Keratinocyte (primary cell): Measurements from ENCODE around the gene PCDH9. TPM values are rescaled to one million over a fixed set of nuclear protein-coding genes. Genes with fewer than 3 reads are reported as not detected.

Source experiments
- DNase-seq: peaks from one replicate; pipeline ENCODE4 v3.0.0-alpha.2; 2011; ENCODE audit warnings: low read depth, missing footprints, low spot score
- FAIRE-seq: peaks from 2 replicates; lab custom pipeline; 2011; peaks lifted over from hg19 to GRCh38; lab: Jason Lieb, UNC
- H2AFZ ChIP-seq: 2 replicates; pipeline ENCODE4 v1.6.0; 2012; ENCODE audit warnings: low read length, control low read depth, inconsistent platforms; ENCODE audit not compliant: control insufficient read depth
- H3K27ac ChIP-seq: 2 replicates; pipeline ENCODE4 v1.5.1; 2011; ENCODE audit warnings: low read length; ENCODE audit not compliant: control insufficient read depth, insufficient read depth
- H3K27me3 ChIP-seq: 3 replicates; pipeline ENCODE4 v1.6.0; 2011; ENCODE audit warnings: low read length; ENCODE audit not compliant: control insufficient read depth, insufficient read depth; ENCODE audit errors: extremely low read depth
- H3K36me3 ChIP-seq, 2 experiments: 2 replicates in 1 of 2; 3 replicates in 1 of 2; pipeline ENCODE4 v1.5.1; 2011; ENCODE audit warnings: low read length in 2 of 2, mild to moderate bottlenecking in 1 of 2; ENCODE audit not compliant: control insufficient read depth in 2 of 2, insufficient read depth in 2 of 2; ENCODE audit errors: extremely low read depth in 1 of 2
- H3K4me1 ChIP-seq: 3 replicates; pipeline ENCODE4 v1.5.1; 2011; ENCODE audit warnings: low read length; ENCODE audit not compliant: control insufficient read depth, insufficient read depth; ENCODE audit errors: extremely low read depth
- H3K4me2 ChIP-seq: 3 replicates; pipeline ENCODE4 v1.6.0; 2011; ENCODE audit warnings: low read depth, low read length; ENCODE audit not compliant: control insufficient read depth, insufficient read depth; ENCODE audit errors: extremely low read depth
- H3K4me3 ChIP-seq, 3 experiments: fragments of 200-600 bp in 1 of 3; sonication (generic) in 1 of 3; 2 replicates in 2 of 3; 3 replicates in 1 of 3; pipeline ENCODE4 v1.5.1; 2011 to 2016; ENCODE audit warnings: low read length in 3 of 3, mild to moderate bottlenecking in 3 of 3, control low read depth in 2 of 3, inconsistent platforms in 1 of 3, low read depth in 1 of 3, mixed read lengths in 1 of 3, mixed run types in 1 of 3, moderate library complexity in 1 of 3; ENCODE audit not compliant: control insufficient read depth in 2 of 3, insufficient read depth in 2 of 3; ENCODE audit errors: extremely low read depth in 1 of 3
- H3K79me2 ChIP-seq: 2 replicates; pipeline ENCODE4 v1.6.0; 2012; ENCODE audit warnings: low read length; ENCODE audit not compliant: control insufficient read depth, insufficient read depth
- H3K9ac ChIP-seq: 3 replicates; pipeline ENCODE4 v1.6.0; 2011; ENCODE audit warnings: low read length; ENCODE audit not compliant: control insufficient read depth, insufficient read depth; ENCODE audit errors: extremely low read depth
- H3K9me1 ChIP-seq: 3 replicates; pipeline ENCODE4 v1.6.0; 2011; ENCODE audit warnings: low read length; ENCODE audit not compliant: control insufficient read depth, insufficient read depth; ENCODE audit errors: extremely low read depth
- H3K9me3 ChIP-seq: 2 replicates; pipeline ENCODE4 v1.5.1; 2012; ENCODE audit warnings: low read depth, low read length; ENCODE audit not compliant: control insufficient read depth
- H4K20me1 ChIP-seq: 3 replicates; pipeline ENCODE4 v1.6.0; 2011; ENCODE audit warnings: low read length; ENCODE audit not compliant: control insufficient read depth, insufficient read depth; ENCODE audit errors: extremely low read depth
- CTCF ChIP-seq, 3 experiments: IDR thresholded peaks in 1 of 3; conservative IDR thresholded peaks in 1 of 3; optimal IDR thresholded peaks in 1 of 3; 2 replicates in 2 of 3; 3 replicates in 1 of 3; pipeline versions ENCODE3 to v1.5.1; 2011; ENCODE audit warnings: low read length in 3 of 3, mild to moderate bottlenecking in 3 of 3, moderate library complexity in 2 of 3, control low read depth in 1 of 3, inconsistent platforms in 1 of 3; ENCODE audit not compliant: insufficient read depth in 2 of 3; ENCODE audit errors: extremely low read depth in 1 of 3
- EZH2 ChIP-seq: IDR thresholded peaks from one replicate; pipeline ENCODE4 v1.6.1; 2012; ENCODE audit warnings: inconsistent platforms, mild to moderate bottlenecking, low read length, moderate library complexity
- dilution Hi-C: fragments of 300-500 bp; cut with MboI; formaldehyde crosslinking; loops from one replicate; pipeline ENCODE4 v1.7.0; 2020; ENCODE audit warnings: low sequenced_read_pairs; ENCODE audit not compliant: extremely low pct_ligation_motif_present
- polyA plus RNA-seq, 5 experiments: library from polyadenylated mRNA; depleted of rRNA in 3 of 5; stranded (reverse) in 3 of 5; stranded (forward) in 1 of 5; unstranded in 1 of 5; fragments of >200 nt; gene quantifications; 1 replicate in 1 of 5; 2 replicates in 3 of 5; 3 replicates in 1 of 5; pipeline versions ENCODE4 v1.2.1 to v1.2.3, GENCODE V29; 2011 to 2012; ENCODE audit warnings: missing spikeins in 2 of 5, low read depth in 1 of 5, low replicate concordance in 1 of 5

Gene PCDH9
- polyA plus RNA-seq, 1 donor (not counting 4 experiments of a cell fraction or from before 2014, with no cell fraction given): 0.21 TPM

- TF ChIP-seq CTCF (optimal IDR thresholded peaks at IDR 0.05 in 1 of 3, IDR thresholded peaks at IDR 0.05 in 1 of 3, conservative IDR thresholded peaks at IDR 0.05 in 1 of 3; ENCODE audit: extremely low read depth in 1 of 3, insufficient read depth in 2 of 3, low read length in 3 of 3): no peak
- no peak for TF ChIP-seq EZH2
- Histone ChIP-seq H4K20me1 (no peaks in the 10 kb centered on the region), H3K4me1 (peaks cover 2% of the 10 kb centered on the region), H3K4me3 (no peak overlapping the region), H3K27me3 (no peaks in the 10 kb centered on the region), H3K9me3 (no peaks in the 10 kb centered on the region), H3K36me3 (no peaks in the 10 kb centered on the region), H3K9me1 (no peaks in the 10 kb centered on the region), H3K4me2 (no peak overlapping the region), H3K79me2 (no peaks in the 10 kb centered on the region), H2AFZ (no peak overlapping the region), H3K9ac (no peak overlapping the region), H3K27ac (no peak overlapping the region)
- dilution Hi-C loops: no loop called here
- FAIRE-seq (no peak), DNase-seq (no peak)
These were observed 589.9 kb downstream of the PCDH9 start for GRCh38 chr13:66640231-66640630.

- Histone ChIP-seq H3K4me2 (no peak overlapping the region), H3K27ac (no peak overlapping the region), H3K27me3 (no peaks in the 10 kb centered on the region), H3K9ac (no peak overlapping the region), H3K79me2 (no peaks in the 10 kb centered on the region), H3K9me1 (no peaks in the 10 kb centered on the region), H4K20me1 (no peaks in the 10 kb centered on the region), H3K36me3 (no peaks in the 10 kb centered on the region), H3K4me3 (no peak overlapping the region), H3K4me1 (peaks cover 3% of the 10 kb centered on the region), H2AFZ (no peak overlapping the region), H3K9me3 (no peaks in the 10 kb centered on the region)
- dilution Hi-C loops: no loop called here
- DNase-seq (no peak), FAIRE-seq (peak; percentile 53)
- TF ChIP-seq EZH2: no peak
- no peak for TF ChIP-seq CTCF (optimal IDR thresholded peaks at IDR 0.05 in 1 of 3, IDR thresholded peaks at IDR 0.05 in 1 of 3, conservative IDR thresholded peaks at IDR 0.05 in 1 of 3; ENCODE audit: extremely low read depth in 1 of 3, insufficient read depth in 2 of 3, low read length in 3 of 3)
These were observed 591.1 kb downstream of the PCDH9 start for GRCh38 chr13:66639044-66639443.
